Measurements from ENCODE around the gene DLG2.

DNA sequence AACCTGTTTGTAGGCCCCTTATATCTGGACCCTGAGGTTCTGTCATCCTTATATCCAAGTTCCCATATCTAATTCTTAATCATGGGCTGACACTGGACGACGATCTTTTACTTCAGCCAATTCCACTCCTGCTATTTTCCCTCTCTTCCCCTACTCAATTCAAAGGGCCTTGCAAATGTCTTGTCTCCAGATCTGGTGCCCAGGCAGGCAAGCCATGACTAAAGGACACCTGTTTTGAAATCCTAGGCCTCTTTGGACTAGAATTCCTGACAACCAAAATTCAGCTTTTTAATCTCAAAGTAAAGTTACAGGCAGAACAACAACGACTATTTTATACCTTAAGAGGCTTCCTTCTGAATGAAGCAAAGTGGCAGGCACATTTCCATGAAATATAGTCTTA lies 963.4 kb downstream of the DLG2 start:
- TF ChIP-seq CTCF (IDR thresholded peaks at IDR 0.05; ENCODE audit: insufficient read depth, low read length): no peak
- TF ChIP-seq POLR2AphosphoS5 (IDR thresholded peaks at IDR 0.05; ENCODE audit: low read depth): no peak
- no peak for TF ChIP-seq GABPA (IDR thresholded peaks at IDR 0.05; ENCODE audit: low read depth)
- TF ChIP-seq, protein P1, sequence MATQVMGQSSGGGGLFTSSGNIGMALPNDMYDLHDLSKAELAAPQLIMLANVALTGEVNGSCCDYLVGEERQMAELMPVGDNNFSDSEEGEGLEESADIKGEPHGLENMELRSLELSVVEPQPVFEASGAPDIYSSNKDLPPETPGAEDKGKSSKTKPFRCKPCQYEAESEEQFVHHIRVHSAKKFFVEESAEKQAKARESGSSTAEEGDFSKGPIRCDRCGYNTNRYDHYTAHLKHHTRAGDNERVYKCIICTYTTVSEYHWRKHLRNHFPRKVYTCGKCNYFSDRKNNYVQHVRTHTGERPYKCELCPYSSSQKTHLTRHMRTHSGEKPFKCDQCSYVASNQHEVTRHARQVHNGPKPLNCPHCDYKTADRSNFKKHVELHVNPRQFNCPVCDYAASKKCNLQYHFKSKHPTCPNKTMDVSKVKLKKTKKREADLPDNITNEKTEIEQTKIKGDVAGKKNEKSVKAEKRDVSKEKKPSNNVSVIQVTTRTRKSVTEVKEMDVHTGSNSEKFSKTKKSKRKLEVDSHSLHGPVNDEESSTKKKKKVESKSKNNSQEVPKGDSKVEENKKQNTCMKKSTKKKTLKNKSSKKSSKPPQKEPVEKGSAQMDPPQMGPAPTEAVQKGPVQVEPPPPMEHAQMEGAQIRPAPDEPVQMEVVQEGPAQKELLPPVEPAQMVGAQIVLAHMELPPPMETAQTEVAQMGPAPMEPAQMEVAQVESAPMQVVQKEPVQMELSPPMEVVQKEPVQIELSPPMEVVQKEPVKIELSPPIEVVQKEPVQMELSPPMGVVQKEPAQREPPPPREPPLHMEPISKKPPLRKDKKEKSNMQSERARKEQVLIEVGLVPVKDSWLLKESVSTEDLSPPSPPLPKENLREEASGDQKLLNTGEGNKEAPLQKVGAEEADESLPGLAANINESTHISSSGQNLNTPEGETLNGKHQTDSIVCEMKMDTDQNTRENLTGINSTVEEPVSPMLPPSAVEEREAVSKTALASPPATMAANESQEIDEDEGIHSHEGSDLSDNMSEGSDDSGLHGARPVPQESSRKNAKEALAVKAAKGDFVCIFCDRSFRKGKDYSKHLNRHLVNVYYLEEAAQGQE (IDR thresholded peaks at IDR 0.05; ENCODE audit: insufficient replicate concordance, low read depth): no peak
